ENCODE data around the gene PCNX2. TPM values are rescaled to one million over a fixed set of nuclear protein-coding genes. Genes with fewer than 3 reads are reported as not detected.
A peak's percentile ranks its signal among the peaks of the same experiment; 100 is the strongest.

PCNX2 gene
- total RNA-seq, 1 donor from 2014 or later, result 25.5 TPM

- H3K27ac Mint-ChIP-seq (ENCODE audit: unreplicated experiment), result no peak overlapping the region
Measured at GRCh38 chr1:233240829-233241682, 54.5 kb downstream of the PCNX2 start.

GRCh38 chr1:233240371-233240770, 55.2 kb downstream of the PCNX2 start:
- no peak overlapping the region for H3K4me2 ChIP-seq (ENCODE audit: low read length)
- no peaks in the 10 kb centered on the region for H3K27me3 ChIP-seq (ENCODE audit: insufficient read depth, low read length)
- Mint-ChIP-seq H3K27me3 (ENCODE audit: low read depth, unreplicated experiment) (no peaks in the 10 kb centered on the region), H3K27ac (ENCODE audit: unreplicated experiment) (no peak overlapping the region), H3K4me3 (ENCODE audit: unreplicated experiment) (no peak overlapping the region), H3K36me3 (ENCODE audit: low read depth, unreplicated experiment) (peaks cover 12% of the 10 kb centered on the region), H3K9me3 (ENCODE audit: unreplicated experiment) (no peaks in the 10 kb centered on the region), H3K4me1 (ENCODE audit: low read depth, unreplicated experiment) (peaks cover 8% of the 10 kb centered on the region)
- FAIRE-seq, result no peak
- no peaks in the 10 kb centered on the region for H4K20me1 ChIP-seq (ENCODE audit: insufficient read depth, low read length)
- no peak overlapping the region for H2AFZ ChIP-seq (ENCODE audit: low read depth, low read length)
- H3K9me3 ChIP-seq (ENCODE audit: insufficient read depth, low read depth, low read length), result no peaks in the 10 kb centered on the region
- TF ChIP-seq EZH2 (IDR thresholded peaks at IDR 0.05; ENCODE audit: insufficient read depth, low read length), result no peak
- H3K4me1 ChIP-seq (ENCODE audit: insufficient read depth, low read length), result no peaks in the 10 kb centered on the region
- DNase-seq (ENCODE audit: low read depth), result no peak
- H3K9ac ChIP-seq (ENCODE audit: low read length), result no peak overlapping the region
- no peaks in the 10 kb centered on the region for H3K79me2 ChIP-seq (ENCODE audit: insufficient read depth, low read length)
- H3K36me3 ChIP-seq (ENCODE audit: insufficient read depth, low read length), result peaks cover 9% of the 10 kb centered on the region
- H3K27ac ChIP-seq (ENCODE audit: low read depth, low read length), result no peak overlapping the region
- H3K4me3 ChIP-seq (ENCODE audit: insufficient read depth, low read depth, low read length), result no peak overlapping the region

More at GRCh38 chr1:233240829-233241682, 54.5 kb downstream of the PCNX2 start:
- Mint-ChIP-seq H3K4me3 (ENCODE audit: unreplicated experiment) (no peak overlapping the region), H3K36me3 (ENCODE audit: low read depth, unreplicated experiment) (peaks cover 15% of the 10 kb centered on the region), H3K27me3 (ENCODE audit: low read depth, unreplicated experiment) (no peaks in the 10 kb centered on the region), H3K9me3 (ENCODE audit: unreplicated experiment) (no peaks in the 10 kb centered on the region), H3K4me1 (ENCODE audit: low read depth, unreplicated experiment) (peaks cover 8% of the 10 kb centered on the region)
- Histone ChIP-seq H3K4me3 (ENCODE audit: insufficient read depth, low read depth, low read length) (no peak overlapping the region), H3K27me3 (ENCODE audit: insufficient read depth, low read length) (no peaks in the 10 kb centered on the region), H3K4me1 (ENCODE audit: insufficient read depth, low read length) (no peaks in the 10 kb centered on the region), H3K9me3 (ENCODE audit: insufficient read depth, low read depth, low read length) (no peaks in the 10 kb centered on the region), H2AFZ (ENCODE audit: low read depth, low read length) (no peak overlapping the region), H3K4me2 (ENCODE audit: low read length) (no peak overlapping the region), H3K9ac (ENCODE audit: low read length) (no peak overlapping the region), H3K79me2 (ENCODE audit: insufficient read depth, low read length) (no peaks in the 10 kb centered on the region), H4K20me1 (ENCODE audit: insufficient read depth, low read length) (no peaks in the 10 kb centered on the region), H3K27ac (ENCODE audit: low read depth, low read length) (no peak overlapping the region), H3K36me3 (ENCODE audit: insufficient read depth, low read length) (peaks cover 7% of the 10 kb centered on the region)
- TF ChIP-seq CTCF (IDR thresholded peaks at IDR 0.05; ENCODE audit: insufficient read depth, low read depth, low read length), result peak; percentile 82
- TF ChIP-seq EZH2 (IDR thresholded peaks at IDR 0.05; ENCODE audit: insufficient read depth, low read length), result no peak
- DNase-seq (ENCODE audit: low read depth) (no peak), FAIRE-seq (no peak)

GRCh38 chr1:233238884-233239431, 56.6 kb downstream of the PCNX2 start:
- H3K79me2 ChIP-seq (ENCODE audit: insufficient read depth, low read length), result no peaks in the 10 kb centered on the region
- H3K27ac ChIP-seq (ENCODE audit: low read depth, low read length), result no peak overlapping the region
- H3K4me3 Mint-ChIP-seq (ENCODE audit: unreplicated experiment), result no peak overlapping the region
- TF ChIP-seq CTCF (IDR thresholded peaks at IDR 0.05; ENCODE audit: insufficient read depth, low read depth, low read length) (no peak), EZH2 (IDR thresholded peaks at IDR 0.05; ENCODE audit: insufficient read depth, low read length) (no peak)
- H3K9me3 ChIP-seq (ENCODE audit: insufficient read depth, low read depth, low read length), result no peaks in the 10 kb centered on the region
- no peaks in the 10 kb centered on the region for H3K4me1 ChIP-seq (ENCODE audit: insufficient read depth, low read length)
- H3K9me3 Mint-ChIP-seq (ENCODE audit: unreplicated experiment), result no peaks in the 10 kb centered on the region
- no peak overlapping the region for H3K4me3 ChIP-seq (ENCODE audit: insufficient read depth, low read depth, low read length)
- H3K4me1 Mint-ChIP-seq (ENCODE audit: low read depth, unreplicated experiment), result no peaks in the 10 kb centered on the region
- H3K36me3 Mint-ChIP-seq (ENCODE audit: low read depth, unreplicated experiment), result peaks cover 4% of the 10 kb centered on the region
- FAIRE-seq (no peak), DNase-seq (ENCODE audit: low read depth) (no peak)
- peaks cover 9% of the 10 kb centered on the region for H3K36me3 ChIP-seq (ENCODE audit: insufficient read depth, low read length)
- no peaks in the 10 kb centered on the region for H4K20me1 ChIP-seq (ENCODE audit: insufficient read depth, low read length)
- no peak overlapping the region for H3K4me2 ChIP-seq (ENCODE audit: low read length)
- H3K27me3 ChIP-seq (ENCODE audit: insufficient read depth, low read length), result no peaks in the 10 kb centered on the region
- H3K27me3 Mint-ChIP-seq (ENCODE audit: low read depth, unreplicated experiment), result no peaks in the 10 kb centered on the region
- no peak overlapping the region for H3K9ac ChIP-seq (ENCODE audit: low read length)
- H3K27ac Mint-ChIP-seq (ENCODE audit: unreplicated experiment), result no peak overlapping the region
- no peak overlapping the region for H2AFZ ChIP-seq (ENCODE audit: low read depth, low read length)

Data from astrocyte (in vitro differentiated cells and primary cell).